IMR-90 (cell line): ENCODE measurements around the gene MIS18A. TPM values are rescaled to one million over a fixed set of nuclear protein-coding genes. Genes with fewer than 3 reads are reported as not detected.
A peak's percentile ranks its signal among the peaks of the same experiment; 100 is the strongest.

Experiments
- ATAC-seq: fragments of 200-7000 bp; cut with Tn5 transposase; 2 replicates; pipeline ENCODE4 v1.9.1; 2020; ENCODE audit warnings: low read depth, mild to moderate bottlenecking, moderate library complexity
- BruUV-seq: library from RNA; stranded (reverse); fragments of 400-500 nt; replicated peaks from 2 replicates; lab custom pipeline; 2021; lab: Mats Ljungman, UMichigan
- CTCF ChIA-PET: fragments of 300-600 bp; formaldehyde crosslinking; extraction: SDS; loops from one replicate; lab custom pipeline; 2021; ENCODE audit warnings: antibody characterized with exemption; lab: Yijun Ruan, JAX
- POLR2A ChIA-PET: fragments of 300-600 bp; sonication (Branson Sonifier 250); formaldehyde crosslinking; loops from one replicate; lab custom pipeline; 2022; ENCODE audit warnings: antibody characterized with exemption; ENCODE audit not compliant: unreplicated experiment; lab: Charles Lee
- DNase-seq: peaks from one replicate; pipeline ENCODE4 v3.0.0; 2013
- H2AFZ ChIP-seq: replicated peaks from 2 replicates; pipeline ENCODE3; 2013; ENCODE audit warnings: low read length, mild to moderate bottlenecking; ENCODE audit not compliant: poor library complexity
- H2AK5ac ChIP-seq: 2 replicates; pipeline ENCODE4 v1.6.1; 2013; ENCODE audit warnings: low read depth, low read length, inconsistent platforms
- H2AK9ac ChIP-seq: replicated peaks from 2 replicates; pipeline ENCODE3; 2013; ENCODE audit warnings: mild to moderate bottlenecking, low read depth, low read length, moderate library complexity; ENCODE audit not compliant: poor library complexity
- H2BK120ac ChIP-seq: 2 replicates; pipeline ENCODE4 v1.6.1; 2013; ENCODE audit warnings: low read depth, low read length, inconsistent platforms
- H2BK15ac ChIP-seq: 3 replicates; pipeline ENCODE4 v1.6.1; 2013; ENCODE audit warnings: low read depth, low read length, inconsistent platforms
- H2BK20ac ChIP-seq: 2 replicates; pipeline ENCODE4 v1.6.1; 2013; ENCODE audit warnings: low read depth, mild to moderate bottlenecking, inconsistent platforms, low read length, moderate library complexity
- H2BK5ac ChIP-seq: 2 replicates; pipeline ENCODE4 v1.6.1; 2013; ENCODE audit warnings: mild to moderate bottlenecking, low read depth, low read length, inconsistent platforms; ENCODE audit not compliant: poor library complexity, severe bottlenecking
- H3K14ac ChIP-seq: replicated peaks from 2 replicates; pipeline ENCODE4 v1.6.1; 2013; ENCODE audit warnings: low read depth, low read length, inconsistent platforms
- H3K18ac ChIP-seq: 2 replicates; pipeline ENCODE4 v1.6.1; 2013; ENCODE audit warnings: low read depth, low read length, control low read depth
- H3K23ac ChIP-seq: 2 replicates; pipeline ENCODE4 v1.6.1; 2013; ENCODE audit warnings: low read depth, low read length, inconsistent platforms
- H3K27ac ChIP-seq: 2 replicates; pipeline ENCODE4 v1.5.1; 2013; ENCODE audit warnings: mild to moderate bottlenecking, control low read depth, low read length; ENCODE audit not compliant: insufficient read depth
- H3K27me3 ChIP-seq: 2 replicates; pipeline ENCODE4 v1.6.1; 2013; ENCODE audit warnings: low read length; ENCODE audit not compliant: control insufficient read depth, insufficient read depth
- H3K36me3 ChIP-seq: 2 replicates; pipeline ENCODE4 v1.6.1; 2013; ENCODE audit warnings: low read length, mixed read lengths; ENCODE audit not compliant: control insufficient read depth, insufficient read depth
- H3K4ac ChIP-seq: 2 replicates; pipeline ENCODE4 v1.6.1; 2013; ENCODE audit warnings: low read depth, low read length, inconsistent platforms
- H3K4me1 ChIP-seq: 2 replicates; pipeline ENCODE4 v1.6.1; 2013; ENCODE audit warnings: low read length, mixed read lengths; ENCODE audit not compliant: control insufficient read depth, insufficient read depth
- H3K4me2 ChIP-seq: 2 replicates; pipeline ENCODE4 v1.6.1; 2013; ENCODE audit warnings: low read depth, mild to moderate bottlenecking, control low read depth, low read length, moderate library complexity
- H3K4me3 ChIP-seq: 2 replicates; pipeline ENCODE4 v1.5.1; 2013; ENCODE audit warnings: low read depth, mild to moderate bottlenecking, control low read depth, low read length, moderate library complexity; ENCODE audit not compliant: insufficient read depth
- H3K56ac ChIP-seq: 2 replicates; pipeline ENCODE4 v1.6.1; 2013; ENCODE audit warnings: low read length, inconsistent platforms; ENCODE audit not compliant: insufficient read depth; ENCODE audit errors: extremely low read depth
- H3K79me1 ChIP-seq, 2 experiments: 2 replicates each; pipeline ENCODE4 v1.6.1; 2013; ENCODE audit warnings: low read length in 2 of 2, inconsistent platforms in 1 of 2, low read depth in 1 of 2
- H3K9ac ChIP-seq: 2 replicates; pipeline ENCODE4 v1.6.1; 2013; ENCODE audit warnings: low read depth, low read length, control low read depth
- H3K9me1 ChIP-seq: 2 replicates; pipeline ENCODE4 v1.6.1; 2013; ENCODE audit warnings: low read length, inconsistent platforms; ENCODE audit not compliant: insufficient read depth
- H3K9me3 ChIP-seq: 2 replicates; pipeline ENCODE4 v1.6.1; 2013; ENCODE audit warnings: low read length; ENCODE audit not compliant: control insufficient read depth, insufficient read depth
- H4K20me1 ChIP-seq: 2 replicates; pipeline ENCODE4 v1.6.1; 2013; ENCODE audit warnings: low read length, inconsistent platforms; ENCODE audit not compliant: insufficient read depth
- H4K5ac ChIP-seq: 2 replicates; pipeline ENCODE4 v1.6.1; 2013; ENCODE audit warnings: mild to moderate bottlenecking, low read depth, low read length, control low read depth
- H4K8ac ChIP-seq, 2 experiments: 2 replicates each; pipeline ENCODE4 v1.6.1; 2013; ENCODE audit warnings: low read depth in 2 of 2, low read length in 2 of 2, control low read depth in 1 of 2, inconsistent platforms in 1 of 2
- H4K91ac ChIP-seq: 2 replicates; pipeline ENCODE4 v1.6.1; 2013; ENCODE audit warnings: low read depth, low read length, inconsistent platforms; ENCODE audit not compliant: insufficient read depth
- BHLHE40 ChIP-seq: fragments of 150-350 bp; IDR thresholded peaks from 2 replicates; pipeline ENCODE4 v1.6.1; 2016; ENCODE audit warnings: mild to moderate bottlenecking, low read depth, low read length
- CHD1 ChIP-seq: IDR thresholded peaks from 2 replicates; pipeline ENCODE4 v1.6.1; 2012; ENCODE audit warnings: low read depth, low read length, improper control_type of control experiment
- CTCF ChIP-seq: conservative IDR thresholded peaks from 2 replicates; pipeline ENCODE4 v1.5.1; 2012; ENCODE audit warnings: mild to moderate bottlenecking, low read depth, low read length, improper control_type of control experiment
- ELK1 ChIP-seq: fragments of 150-350 bp; IDR thresholded peaks from 2 replicates; pipeline ENCODE4 v1.6.1; 2016; ENCODE audit warnings: low read depth, mild to moderate bottlenecking, low read length, moderate library complexity, borderline replicate concordance
- FOS ChIP-seq: fragments of 150-350 bp; IDR thresholded peaks from 2 replicates; pipeline ENCODE4 v1.6.1; 2016; ENCODE audit warnings: low read depth, low read length
- MAFK ChIP-seq: IDR thresholded peaks from 2 replicates; pipeline ENCODE4 v1.6.1; 2012; ENCODE audit warnings: low read depth, low read length, improper control_type of control experiment
- MAZ ChIP-seq: IDR thresholded peaks from 2 replicates; pipeline ENCODE4 v1.6.1; 2012; ENCODE audit warnings: low read depth, mild to moderate bottlenecking, low read length, improper control_type of control experiment, moderate library complexity, borderline replicate concordance
- MXI1 ChIP-seq: IDR thresholded peaks from 2 replicates; pipeline ENCODE4 v1.6.1; 2012; ENCODE audit warnings: low read depth, mild to moderate bottlenecking, low read length, moderate library complexity, borderline replicate concordance
- NFE2L2 ChIP-seq: fragments of 150-350 bp; IDR thresholded peaks from 2 replicates; pipeline ENCODE4 v1.6.1; 2016; ENCODE audit warnings: low read depth, mild to moderate bottlenecking, low read length
- POLR2A ChIP-seq: IDR thresholded peaks from 2 replicates; pipeline ENCODE4 v1.6.1; 2012; ENCODE audit warnings: mild to moderate bottlenecking, low read depth, low read length
- RCOR1 ChIP-seq: IDR thresholded peaks from 2 replicates; pipeline ENCODE4 v1.6.1; 2012; ENCODE audit warnings: mild to moderate bottlenecking, low read length, improper control_type of control experiment; ENCODE audit not compliant: insufficient replicate concordance
- RFX5 ChIP-seq: IDR thresholded peaks from 2 replicates; pipeline ENCODE4 v1.8.0; 2012; ENCODE audit warnings: low read depth, mild to moderate bottlenecking, low read length, moderate library complexity
- SMC3 ChIP-seq: fragments of 150-350 bp; IDR thresholded peaks from 2 replicates; pipeline ENCODE4 v1.6.1; 2016; ENCODE audit warnings: low read depth, mild to moderate bottlenecking, antibody characterized with exemption, low read length, moderate library complexity
- USF2 ChIP-seq: fragments of 150-350 bp; IDR thresholded peaks from 2 replicates; pipeline ENCODE4 v1.6.1; 2017; ENCODE audit warnings: mild to moderate bottlenecking, antibody characterized with exemption, low read length, low read depth
- WGBS, 2 experiments: methylation state at CpG; one replicate each; pipeline versions ENCODE4 v1.1.5 to v1.1.7; 2013; ENCODE audit warnings: missing lambda C conversion rate in 2 of 2; ENCODE audit not compliant: insufficient read length in 1 of 2; ENCODE audit errors: extremely low coverage in 2 of 2; 5-methylcytosine and 5-hydroxymethylcytosine counted together
- dilution Hi-C: fragments of 300-500 bp; cut with HindIII; formaldehyde crosslinking; loops from one replicate; pipeline ENCODE4 v1.14.3; 2018; ENCODE audit warnings: low sequenced_read_pairs; ENCODE audit not compliant: unreplicated experiment
- in situ Hi-C: fragments of 300-500 bp; cut with MboI; formaldehyde crosslinking; loops from 3 replicates; pipeline ENCODE4 v1.14.3; 2019; ENCODE audit warnings: low sequenced_read_pairs, inconsistent platforms, mixed read lengths
- intact Hi-C: fragments of 100-400 bp; cut with micrococcal nuclease; formaldehyde crosslinking; loops from 2 replicates; pipeline ENCODE4 v1.10.0; 2022
- polyA plus RNA-seq, 3 experiments: library from polyadenylated mRNA; depleted of rRNA; stranded (reverse); fragments of >200 nt; gene quantifications; 2 replicates each; pipeline ENCODE4 v1.2.3, GENCODE V29; 2012; ENCODE audit warnings: low replicate concordance in 1 of 3
- total RNA-seq: library from RNA; depleted of rRNA; stranded (reverse); fragments of >200 nt; gene quantifications from 2 replicates; pipeline ENCODE4 v1.2.3, GENCODE V29; 2012

The MIS18A gene
- total and polyA plus RNA-seq, 2 of the 4 experiments (the other 2 are of a cell fraction) = 4.5 to 7.6 TPM

GRCh38 chr21:32240851-32241687 is 37.8 kb downstream of the MIS18A start:
- Histone ChIP-seq H3K9me1 (no peaks in the 10 kb centered on the region), H3K4me1 (peaks cover 7% of the 10 kb centered on the region), H3K18ac (peak overlapping the region; percentile 71), H3K27ac (peak overlapping the region; percentile 94; the same call in 1 of the 2 replicates), H3K4me3 (no peak overlapping the region), H2BK15ac (no peak overlapping the region), H3K4ac (peak overlapping the region; percentile 69), H2BK120ac (peak overlapping the region; percentile 65; the same call in 1 of the 2 replicates), H3K36me3 (no peaks in the 10 kb centered on the region), H2BK20ac (peak overlapping the region; percentile 81), H3K9ac (peak overlapping the region; percentile 7), H3K14ac (no peak overlapping the region), H2AK5ac (peak overlapping the region; percentile 52), H4K91ac (no peak overlapping the region), H4K5ac (peak overlapping the region; percentile 31), H2AK9ac (no peak overlapping the region), H2AFZ (no peak overlapping the region), H4K8ac (peak overlapping the region in 1 of 2 experiments; percentile 76; a peak in 1 of 4 replicates), H3K27me3 (peaks cover 14% of the 10 kb centered on the region), H3K9me3 (peaks cover 4% of the 10 kb centered on the region), H3K79me1 (no peaks in the 10 kb centered on the region), H3K4me2 (peak overlapping the region; percentile 71), H4K20me1 (no peaks in the 10 kb centered on the region), H3K56ac (no peak overlapping the region), H2BK5ac (peak overlapping the region; percentile 69), H3K23ac (no peak overlapping the region)
- ATAC-seq (peak; percentile 84), DNase-seq (peak; percentile 54)
- dilution Hi-C loops = no loop called here
- in situ Hi-C loops = no loop called here
- WGBS, 2 experiments = 20% methylated on average over 1 of the region's 7 CpGs; no CpG with 5 or more reads in 1 of the 2 experiments
- no TSS peak for BruUV-seq
- POLR2A ChIA-PET = no interaction called here
- CTCF ChIA-PET = no interaction called here
- intact Hi-C loops = no loop called here
- TF ChIP-seq FOS = no peak
- TF ChIP-seq MXI1 = no peak
- no peak for TF ChIP-seq MAFK
- no peak for TF ChIP-seq USF2
- no peak for TF ChIP-seq MAZ
- no peak for TF ChIP-seq BHLHE40
- TF ChIP-seq CTCF = no peak
- TF ChIP-seq CHD1 = no peak
- no peak for TF ChIP-seq POLR2A
- no peak for TF ChIP-seq RFX5
- TF ChIP-seq NFE2L2 = no peak
- TF ChIP-seq ELK1 = no peak
- no peak for TF ChIP-seq RCOR1
- TF ChIP-seq SMC3 = no peak
